ENCODE data around the gene UQCRQ. TPM values are rescaled to one million over a fixed set of nuclear protein-coding genes. Genes with fewer than 3 reads are reported as not detected.
A peak's percentile ranks its signal among the peaks of the same experiment; 100 is the strongest.

UQCRQ gene
- total RNA-seq, 1 donor from 2014 or later = 378 TPM

- H3K27me3 Mint-ChIP-seq (ENCODE audit: low read depth) = no peaks in the 10 kb centered on the region
- H3K4me1 Mint-ChIP-seq (ENCODE audit: low read depth) = peaks cover 25% of the 10 kb centered on the region
- no peak for TF ChIP-seq CTCF (IDR thresholded peaks at IDR 0.05)
- peak overlapping the region; percentile 100 for H3K4me3 Mint-ChIP-seq (ENCODE audit: unreplicated experiment)
- peak overlapping the region; percentile 100 for H3K27ac Mint-ChIP-seq (ENCODE audit: unreplicated experiment)
- no peak for DNase-seq (ENCODE audit: low spot score)
- H3K36me3 Mint-ChIP-seq (ENCODE audit: low read depth) = peaks cover 4% of the 10 kb centered on the region
- H3K9me3 Mint-ChIP-seq (ENCODE audit: low read depth) = no peaks in the 10 kb centered on the region
These were observed 637 bp upstream of the UQCRQ start for GRCh38 chr5:132865668-132866341.

GRCh38 chr5:132867046-132867451, 607 bp downstream of the UQCRQ start:
- Mint-ChIP-seq H3K27me3 (ENCODE audit: low read depth) (no peaks in the 10 kb centered on the region), H3K27ac (ENCODE audit: unreplicated experiment) (peak overlapping the region; percentile 100)
- TF ChIP-seq CTCF (IDR thresholded peaks at IDR 0.05) = no peak

GRCh38 chr5:132868754-132869153, 2.3 kb downstream of the UQCRQ start:
- Mint-ChIP-seq H3K9me3 (ENCODE audit: low read depth) (no peaks in the 10 kb centered on the region), H3K27me3 (ENCODE audit: low read depth) (no peaks in the 10 kb centered on the region), H3K4me3 (ENCODE audit: unreplicated experiment) (no peak overlapping the region), H3K27ac (ENCODE audit: unreplicated experiment) (peak overlapping the region; percentile 75), H3K36me3 (ENCODE audit: low read depth) (peaks cover 15% of the 10 kb centered on the region), H3K4me1 (ENCODE audit: low read depth) (peaks cover 31% of the 10 kb centered on the region)
- DNase-seq (ENCODE audit: low spot score) = no peak
- TF ChIP-seq CTCF (IDR thresholded peaks at IDR 0.05) = no peak

More at GRCh38 chr5:132867046-132867451, 607 bp downstream of the UQCRQ start:
- Mint-ChIP-seq H3K9me3 (ENCODE audit: low read depth) (no peaks in the 10 kb centered on the region), H3K4me1 (ENCODE audit: low read depth) (peaks cover 25% of the 10 kb centered on the region), H3K4me3 (ENCODE audit: unreplicated experiment) (peak overlapping the region; percentile 100), H3K36me3 (ENCODE audit: low read depth) (peaks cover 4% of the 10 kb centered on the region)
- no peak for DNase-seq (ENCODE audit: low spot score)

- peaks cover 19% of the 10 kb centered on the region for H3K36me3 Mint-ChIP-seq (ENCODE audit: low read depth)
- no peak overlapping the region for H3K4me3 Mint-ChIP-seq (ENCODE audit: unreplicated experiment)
- TF ChIP-seq CTCF (IDR thresholded peaks at IDR 0.05) = no peak
- no peaks in the 10 kb centered on the region for H3K27me3 Mint-ChIP-seq (ENCODE audit: low read depth)
- no peak for DNase-seq (ENCODE audit: low spot score)
- peaks cover 31% of the 10 kb centered on the region for H3K4me1 Mint-ChIP-seq (ENCODE audit: low read depth)
- no peak overlapping the region for H3K27ac Mint-ChIP-seq (ENCODE audit: unreplicated experiment)
- H3K9me3 Mint-ChIP-seq (ENCODE audit: low read depth) = no peaks in the 10 kb centered on the region
These were observed 4.4 kb downstream of the UQCRQ start for GRCh38 chr5:132870801-132871200.

- Mint-ChIP-seq H3K4me3 (ENCODE audit: unreplicated experiment) (no peak overlapping the region), H3K36me3 (ENCODE audit: low read depth) (peaks cover 19% of the 10 kb centered on the region), H3K27me3 (ENCODE audit: low read depth) (no peaks in the 10 kb centered on the region), H3K4me1 (ENCODE audit: low read depth) (peaks cover 31% of the 10 kb centered on the region), H3K27ac (ENCODE audit: unreplicated experiment) (peak overlapping the region; percentile 27), H3K9me3 (ENCODE audit: low read depth) (no peaks in the 10 kb centered on the region)
- TF ChIP-seq CTCF (IDR thresholded peaks at IDR 0.05) = no peak
- no peak for DNase-seq (ENCODE audit: low spot score)
These were observed 5.2 kb downstream of the UQCRQ start for GRCh38 chr5:132871459-132872284.
